ENCODE measurements around the gene RASD1. TPM values are rescaled to one million over a fixed set of nuclear protein-coding genes. Genes with fewer than 3 reads are reported as not detected.

The RASD1 gene
- total and polyA plus RNA-seq, 2 of the 4 experiments (the other 2 are of a cell fraction), result 0.54 to 1.8 TPM

GRCh38 chr17:17491546-17491988, 4.6 kb downstream of the RASD1 start:
- Histone ChIP-seq H3K9me1 (ENCODE audit: insufficient read depth, low read length) (0 out of 2 replicates have a peak, but pooled peaks cover 2% of the 10 kb centered on the region), H2AK5ac (ENCODE audit: low read depth, low read length) (no peak overlapping the region), H4K5ac (ENCODE audit: low read depth, low read length) (no peak overlapping the region), H4K20me1 (ENCODE audit: insufficient read depth, low read length) (peaks cover 15% of the 10 kb centered on the region), H2BK20ac (ENCODE audit: low read depth, low read length) (no peak overlapping the region), H3K56ac (ENCODE audit: extremely low read depth, insufficient read depth, low read length) (no peak overlapping the region), H3K14ac (replicated peaks; ENCODE audit: low read depth, low read length) (no peak overlapping the region), H3K9ac (ENCODE audit: low read depth, low read length) (no peak overlapping the region), H3K4me2 (ENCODE audit: low read depth, low read length) (no peak overlapping the region), H3K27ac (ENCODE audit: insufficient read depth, low read length) (no peak overlapping the region), H3K4ac (ENCODE audit: low read depth, low read length) (no peak overlapping the region), H3K4me3 (ENCODE audit: insufficient read depth, low read depth, low read length) (no peak overlapping the region), H3K23ac (ENCODE audit: low read depth, low read length) (no peak overlapping the region), H3K36me3 (ENCODE audit: control insufficient read depth, insufficient read depth, low read length) (peaks cover 30% of the 10 kb centered on the region), H2BK5ac (ENCODE audit: low read depth, low read length, poor library complexity, severe bottlenecking) (no peak overlapping the region), H3K79me1 (ENCODE audit: low read depth in 1 of 2, low read length in 2 of 2) (peaks cover 13 to 31% of the 10 kb centered on the region in 2 experiments; a peak in 3 of 4 replicates), H2AK9ac (replicated peaks; ENCODE audit: low read depth, low read length, poor library complexity) (no peak overlapping the region), H3K27me3 (ENCODE audit: control insufficient read depth, insufficient read depth, low read length) (no peaks in the 10 kb centered on the region), H3K9me3 (ENCODE audit: control insufficient read depth, insufficient read depth, low read length) (no peaks in the 10 kb centered on the region), H4K8ac (ENCODE audit: low read depth in 2 of 2, low read length in 2 of 2) (no peak overlapping the region), H2AFZ (replicated peaks; ENCODE audit: low read length, poor library complexity) (no peak overlapping the region), H3K18ac (ENCODE audit: low read depth, low read length) (no peak overlapping the region), H4K91ac (ENCODE audit: insufficient read depth, low read depth, low read length) (no peak overlapping the region), H2BK120ac (ENCODE audit: low read depth, low read length) (no peak overlapping the region), H2BK15ac (ENCODE audit: low read depth, low read length) (no peak overlapping the region), H3K4me1 (ENCODE audit: control insufficient read depth, insufficient read depth, low read length) (peaks cover 7% of the 10 kb centered on the region; the same call in 1 of the 2 replicates)
- in situ Hi-C loops (cut with MboI; ENCODE audit: low sequenced_read_pairs), result no loop called here
- ChIA-PET CTCF (no interaction called here), POLR2A (ENCODE audit: unreplicated experiment) (no interaction called here)
- DNase-seq, result no peak
- WGBS, 2 experiments (ENCODE audit: extremely low coverage in 2 of 2, insufficient read length in 1 of 2), result no CpG with 5 or more reads among the region's 17 CpGs
- intact Hi-C loops (cut with micrococcal nuclease), result no loop called here
- no peak for ATAC-seq (ENCODE audit: low read depth)
- dilution Hi-C loops (cut with HindIII; ENCODE audit: low sequenced_read_pairs, unreplicated experiment), result no loop called here
- TF ChIP-seq, protein P1, sequence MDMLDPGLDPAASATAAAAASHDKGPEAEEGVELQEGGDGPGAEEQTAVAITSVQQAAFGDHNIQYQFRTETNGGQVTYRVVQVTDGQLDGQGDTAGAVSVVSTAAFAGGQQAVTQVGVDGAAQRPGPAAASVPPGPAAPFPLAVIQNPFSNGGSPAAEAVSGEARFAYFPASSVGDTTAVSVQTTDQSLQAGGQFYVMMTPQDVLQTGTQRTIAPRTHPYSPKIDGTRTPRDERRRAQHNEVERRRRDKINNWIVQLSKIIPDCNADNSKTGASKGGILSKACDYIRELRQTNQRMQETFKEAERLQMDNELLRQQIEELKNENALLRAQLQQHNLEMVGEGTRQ (IDR thresholded peaks at IDR 0.05; ENCODE audit: low read depth, low read length), result no peak
- TF ChIP-seq BHLHE40 (IDR thresholded peaks at IDR 0.05; ENCODE audit: low read depth, low read length), result no peak
- no peak for TF ChIP-seq NFE2L2 (IDR thresholded peaks at IDR 0.05; ENCODE audit: low read depth, low read length)
- TF ChIP-seq SMC3 (IDR thresholded peaks at IDR 0.05; ENCODE audit: low read depth, low read length), result no peak
- no peak for TF ChIP-seq CEBPB (IDR thresholded peaks at IDR 0.05; ENCODE audit: low read depth, low read length)
- no peak for TF ChIP-seq MXI1 (IDR thresholded peaks at IDR 0.05; ENCODE audit: borderline replicate concordance, low read depth, low read length)
- no peak for TF ChIP-seq POLR2A (IDR thresholded peaks at IDR 0.05; ENCODE audit: low read depth, low read length)
- TF ChIP-seq RAD21 (IDR thresholded peaks at IDR 0.05; ENCODE audit: low read length), result no peak
- TF ChIP-seq MAFK (IDR thresholded peaks at IDR 0.05; ENCODE audit: low read depth, low read length), result no peak
- TF ChIP-seq, protein P2, sequence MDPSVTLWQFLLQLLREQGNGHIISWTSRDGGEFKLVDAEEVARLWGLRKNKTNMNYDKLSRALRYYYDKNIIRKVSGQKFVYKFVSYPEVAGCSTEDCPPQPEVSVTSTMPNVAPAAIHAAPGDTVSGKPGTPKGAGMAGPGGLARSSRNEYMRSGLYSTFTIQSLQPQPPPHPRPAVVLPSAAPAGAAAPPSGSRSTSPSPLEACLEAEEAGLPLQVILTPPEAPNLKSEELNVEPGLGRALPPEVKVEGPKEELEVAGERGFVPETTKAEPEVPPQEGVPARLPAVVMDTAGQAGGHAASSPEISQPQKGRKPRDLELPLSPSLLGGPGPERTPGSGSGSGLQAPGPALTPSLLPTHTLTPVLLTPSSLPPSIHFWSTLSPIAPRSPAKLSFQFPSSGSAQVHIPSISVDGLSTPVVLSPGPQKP (IDR thresholded peaks at IDR 0.05; ENCODE audit: borderline replicate concordance, low read depth, low read length), result no peak
- TF ChIP-seq FOS (IDR thresholded peaks at IDR 0.05; ENCODE audit: low read depth, low read length), result no peak
- TF ChIP-seq CTCF (conservative IDR thresholded peaks at IDR 0.05; ENCODE audit: low read depth, low read length), result no peak
- no peak for TF ChIP-seq MAZ (IDR thresholded peaks at IDR 0.05; ENCODE audit: borderline replicate concordance, low read depth, low read length)
- no peak for TF ChIP-seq CHD1 (IDR thresholded peaks at IDR 0.05; ENCODE audit: low read depth, low read length)
- TF ChIP-seq RCOR1 (IDR thresholded peaks at IDR 0.05; ENCODE audit: insufficient replicate concordance, low read length), result no peak
- TF ChIP-seq RFX5 (IDR thresholded peaks at IDR 0.05; ENCODE audit: low read depth, low read length), result no peak
- BruUV-seq (replicated peaks), result no TSS peak
